ENCODE results near the gene TCEAL4. TPM values are rescaled to one million over a fixed set of nuclear protein-coding genes. Genes with fewer than 3 reads are reported as not detected.

Gene TCEAL4
- total RNA-seq, 4 donors from 2014 or later = 43.3 to 82.1 (median 68.7) TPM

- no peak for TF ChIP-seq CTCF (IDR thresholded peaks at IDR 0.05; ENCODE audit: low read depth)
Observed at GRCh38 chrX:103607364-103608305, 22.3 kb downstream of the TCEAL4 start, which contains the start of gene TCEAL3. TCEAL3 (plus strand) TSS chrX:103607963; CDS start chrX:103609065, 1,102 bp downstream.

GRCh38 chrX:103608306-103608963 is 23.1 kb downstream of the TCEAL4 start:
- no peak for TF ChIP-seq CTCF (IDR thresholded peaks at IDR 0.05; ENCODE audit: low read depth)

GRCh38 chrX:103610282-103610681 is 25.0 kb downstream of the TCEAL4 start:
- no peak for TF ChIP-seq CTCF (IDR thresholded peaks at IDR 0.05; ENCODE audit: low read depth)

GRCh38 chrX:103613362-103613890 is 28.1 kb downstream of the TCEAL4 start:
- no peak for TF ChIP-seq CTCF (IDR thresholded peaks at IDR 0.05; ENCODE audit: low read depth)

GRCh38 chrX:103614999-103615398 is 29.7 kb downstream of the TCEAL4 start:
- no peak for TF ChIP-seq CTCF (IDR thresholded peaks at IDR 0.05; ENCODE audit: low read depth)

- no peak for TF ChIP-seq CTCF (IDR thresholded peaks at IDR 0.05; ENCODE audit: low read depth)
Observed at GRCh38 chrX:103615781-103616371, 30.6 kb downstream of the TCEAL4 start.
